GM12873 (cell line): ENCODE data around the gene LHFPL6.

ENCODE experiments used
- CTCF ChIP-seq: IDR thresholded peaks from 2 replicates; pipeline ENCODE4 v1.5.1; 2012; ENCODE audit warnings: low read depth, mild to moderate bottlenecking, moderate library complexity, low read length, control low read depth; ENCODE audit not compliant: insufficient read depth; ENCODE audit errors: missing control alignments

LHFPL6 gene

GRCh38 chr13:39516096-39516495 is 86.9 kb downstream of the LHFPL6 start:
- TF ChIP-seq CTCF, result no peak

DNA sequence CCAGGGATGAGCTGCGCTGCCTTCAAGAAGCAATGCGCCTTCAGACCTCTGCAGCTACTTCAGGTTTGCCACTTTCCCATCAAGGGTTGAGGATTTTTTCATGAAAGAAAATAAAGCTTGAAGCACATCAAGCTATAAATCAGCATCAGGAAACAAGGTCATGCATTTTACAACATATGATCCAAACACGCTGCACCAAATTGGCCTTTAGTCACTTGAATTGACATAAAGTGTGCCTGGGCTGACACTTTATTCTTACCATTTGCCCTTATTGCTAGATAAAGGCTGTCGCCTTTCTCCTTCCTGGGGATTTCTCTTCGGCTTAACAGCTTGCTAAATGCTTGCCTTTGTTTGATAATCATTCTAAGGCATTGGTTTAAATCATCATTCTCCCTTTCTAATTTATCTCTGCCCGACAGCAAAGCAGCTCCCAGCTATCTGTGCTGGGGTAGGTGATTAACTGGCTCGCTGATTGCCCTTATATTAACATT is 87.7 kb downstream of the LHFPL6 start:
- no peak for TF ChIP-seq CTCF

GRCh38 chr13:39512687-39513086 is 90.3 kb downstream of the LHFPL6 start:
- no peak for TF ChIP-seq CTCF

GRCh38 chr13:39510316-39510695 is 92.7 kb downstream of the LHFPL6 start:
- TF ChIP-seq CTCF, result no peak

DNA sequence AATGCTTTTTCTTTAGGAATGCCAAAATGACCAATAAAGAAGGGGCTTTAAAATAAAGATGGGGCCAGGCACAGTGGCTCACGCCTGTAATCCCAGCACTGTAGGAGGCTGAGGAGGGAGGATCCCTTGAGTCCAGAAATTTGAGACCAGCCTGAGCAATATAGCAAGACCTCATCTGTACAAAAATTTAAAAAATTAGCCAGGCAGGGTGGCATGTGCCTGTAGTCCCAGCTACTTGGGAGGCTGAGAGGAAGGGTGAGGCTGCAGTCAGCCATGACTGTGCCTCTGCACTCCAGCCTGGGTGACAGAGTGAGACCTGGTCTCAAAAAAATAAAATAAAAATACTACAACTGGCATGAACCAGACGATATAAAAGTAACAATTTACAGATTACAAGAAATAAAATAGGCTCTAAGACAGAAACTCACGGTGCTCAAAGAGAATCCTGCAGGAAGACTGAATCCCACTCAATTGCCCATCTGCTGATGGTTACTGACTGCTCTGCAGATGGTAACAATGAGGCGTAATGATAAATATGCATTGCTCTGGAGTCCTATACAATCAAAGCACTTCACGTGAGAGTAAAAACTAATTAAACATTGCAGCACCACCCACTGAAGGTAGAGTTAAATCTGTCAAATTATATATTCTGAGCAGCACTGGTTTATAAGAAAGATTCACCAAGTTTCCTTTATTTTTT is 93.2 kb downstream of the LHFPL6 start:
- no peak for TF ChIP-seq CTCF

DNA sequence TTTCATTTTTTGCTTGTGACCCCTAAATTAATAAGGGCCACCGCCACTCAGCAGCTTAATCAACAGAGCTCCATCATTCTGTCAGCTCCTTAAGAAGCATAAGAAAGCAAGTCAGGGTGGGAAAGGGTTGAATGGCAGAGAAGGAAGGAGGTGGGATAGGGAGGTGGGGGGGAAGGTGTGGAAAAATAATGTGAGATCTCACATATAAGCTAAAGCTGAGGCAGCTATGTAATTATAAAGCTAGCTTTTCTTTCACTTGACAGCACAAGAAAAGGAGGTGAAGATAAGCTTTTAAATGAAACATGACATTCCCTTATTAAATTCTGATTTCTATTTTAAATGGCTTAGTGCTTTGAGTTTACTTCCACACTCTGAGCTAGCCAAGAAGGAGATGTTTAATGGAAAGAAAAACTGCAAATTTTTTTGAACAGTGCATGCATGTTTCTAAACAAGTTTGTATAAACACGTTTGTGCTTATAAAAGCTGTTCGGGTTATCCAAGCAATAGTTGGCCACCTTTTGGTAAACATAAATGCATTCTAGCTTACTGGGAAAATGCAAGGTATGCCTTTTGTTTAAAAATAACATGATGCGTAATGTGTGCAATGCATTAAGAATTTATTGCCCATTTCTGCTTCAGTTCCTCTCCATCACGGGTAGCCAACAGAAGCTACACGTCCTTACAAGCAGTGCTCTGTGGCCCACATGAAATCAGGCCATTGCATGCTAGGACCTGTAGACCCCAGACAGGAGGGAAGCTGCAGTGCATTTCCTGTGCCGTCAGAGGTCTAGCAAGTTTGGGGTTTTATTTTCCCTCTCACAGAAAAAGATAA is 96.2 kb downstream of the LHFPL6 start:
- TF ChIP-seq CTCF, result no peak

DNA sequence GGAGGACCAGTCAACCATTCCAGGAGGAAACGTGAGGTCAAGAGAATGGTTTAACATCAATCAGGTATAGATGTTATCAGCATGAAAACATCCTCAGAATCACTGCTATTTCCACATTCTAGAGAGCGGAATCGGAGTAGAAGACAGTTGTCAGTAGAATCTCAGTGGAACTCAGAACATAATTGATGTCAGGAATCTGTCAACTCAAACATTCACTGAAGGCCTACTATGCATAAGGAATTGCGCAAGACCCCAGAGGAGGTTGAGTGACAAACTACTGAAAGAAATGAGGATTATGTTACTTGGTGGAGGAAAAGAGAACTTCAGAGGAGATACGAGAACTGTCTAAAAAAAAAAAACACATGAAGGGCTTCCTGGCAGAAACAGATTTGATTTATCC is 97.8 kb downstream of the LHFPL6 start:
- no peak for TF ChIP-seq CTCF
